SK-N-MC (cell line): ENCODE results near the gene ENPP5.

ENCODE experiments used
- EZH2 ChIP-seq: fragments of 200-600 bp; sonication (generic); IDR thresholded peaks from one replicate; pipeline ENCODE4 v1.6.1; 2017; ENCODE audit warnings: antibody characterized with exemption
- POLR2AphosphoS5 ChIP-seq: IDR thresholded peaks from 2 replicates; pipeline ENCODE4 v1.6.1; 2012; ENCODE audit warnings: mild to moderate bottlenecking, low read depth, low read length, borderline replicate concordance

DNA sequence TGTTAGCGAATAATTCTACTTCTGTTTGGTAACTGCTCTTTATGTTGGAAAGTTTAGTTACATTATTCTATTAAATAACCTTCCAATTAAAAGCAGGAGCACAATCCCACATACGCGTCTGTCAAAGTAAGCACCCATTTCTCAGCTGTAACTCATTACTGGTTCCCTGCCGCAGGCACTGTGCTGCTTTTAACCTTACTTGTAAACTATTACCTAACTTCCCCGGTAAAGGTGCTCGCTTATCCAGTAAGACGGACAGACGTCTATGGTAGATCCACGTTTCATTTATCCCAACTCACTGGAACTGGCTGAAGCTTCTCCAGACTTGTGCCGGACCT lies 41.5 kb downstream of the ENPP5 start:
- TF ChIP-seq EZH2 (no peak), POLR2AphosphoS5 (no peak)
